ENCODE results near the gene LTBR.

LTBR gene

GRCh38 chr12:6378709-6379472, 5.1 kb upstream of the LTBR start:
- no peak for TF ChIP-seq CTCF (IDR thresholded peaks at IDR 0.05; ENCODE audit: low read depth, low read length)
- DNase-seq (ENCODE audit: low read depth in 2 of 2): no peak
- no peak overlapping the region for H3K4me3 ChIP-seq (replicated peaks in 1 of 2; ENCODE audit: low read depth in 2 of 2, low read length in 2 of 2)

GRCh38 chr12:6380141-6381121, 3.5 kb upstream of the LTBR start:
- H3K4me3 ChIP-seq (replicated peaks in 1 of 2; ENCODE audit: low read depth in 2 of 2, low read length in 2 of 2): no peak overlapping the region
- peak; percentile 45 to 66 for DNase-seq (ENCODE audit: low read depth in 2 of 2)
- no peak for TF ChIP-seq CTCF (IDR thresholded peaks at IDR 0.05; ENCODE audit: low read depth, low read length)

GRCh38 chr12:6382371-6382770, 1.6 kb upstream of the LTBR start:
- TF ChIP-seq CTCF (IDR thresholded peaks at IDR 0.05; ENCODE audit: low read depth, low read length): no peak
- H3K4me3 ChIP-seq (replicated peaks in 1 of 2; ENCODE audit: low read depth in 2 of 2, low read length in 2 of 2): no peak overlapping the region
- no peak for DNase-seq (ENCODE audit: low read depth in 2 of 2)

- no peak for DNase-seq (ENCODE audit: low read depth in 2 of 2)
- TF ChIP-seq CTCF (IDR thresholded peaks at IDR 0.05; ENCODE audit: low read depth, low read length): no peak
- H3K4me3 ChIP-seq (replicated peaks in 1 of 2; ENCODE audit: low read depth in 2 of 2, low read length in 2 of 2): no peak overlapping the region
These were observed 980 bp upstream of the LTBR start for GRCh38 chr12:6382982-6383381.

GRCh38 chr12:6384499-6385436, 806 bp downstream of the LTBR start:
- TF ChIP-seq CTCF (IDR thresholded peaks at IDR 0.05; ENCODE audit: low read depth, low read length): peak; percentile 3
- DNase-seq (ENCODE audit: low read depth in 2 of 2): peak in 1 of 2 donors; percentile 32
- H3K4me3 ChIP-seq (replicated peaks in 1 of 2; ENCODE audit: low read depth in 2 of 2, low read length in 2 of 2): peak overlapping the region; percentile 71 to 77

GRCh38 chr12:6386038-6386437, 2.1 kb downstream of the LTBR start:
- TF ChIP-seq CTCF (IDR thresholded peaks at IDR 0.05; ENCODE audit: low read depth, low read length): no peak
- peak overlapping the region in 1 of 2 donors; percentile 11 for H3K4me3 ChIP-seq (replicated peaks in 1 of 2; ENCODE audit: low read depth in 2 of 2, low read length in 2 of 2)
- no peak for DNase-seq (ENCODE audit: low read depth in 2 of 2)
